NCI-H460 (cell line): ENCODE data around the gene CTSW. TPM values are rescaled to one million over a fixed set of nuclear protein-coding genes. Genes with fewer than 3 reads are reported as not detected.
"Not testable (repeated sequence)": the region's sequence is repeated elsewhere in the genome, so short reads cannot be mapped to it uniquely, and the experiment has no call there.

Experiments
- DNase-seq: peaks from one replicate; pipeline ENCODE4 v3.0.0-alpha.2; 2016; ENCODE audit warnings: low read depth; ENCODE audit errors: extremely low read depth
- polyA plus RNA-seq: library from polyadenylated mRNA; depleted of rRNA; stranded (reverse); fragments of >200 nt; gene quantifications from 2 replicates; pipeline ENCODE4 v1.2.3, GENCODE V29; 2014; cell fraction: nucleus; rRNA removed
- total RNA-seq: library from RNA; depleted of rRNA; stranded (reverse); fragments of >200 nt; shearing (Covaris generic); gene quantifications from 2 replicates; pipeline ENCODE4 v1.2.3, GENCODE V29; 2014; rRNA removed

CTSW gene, protein sequence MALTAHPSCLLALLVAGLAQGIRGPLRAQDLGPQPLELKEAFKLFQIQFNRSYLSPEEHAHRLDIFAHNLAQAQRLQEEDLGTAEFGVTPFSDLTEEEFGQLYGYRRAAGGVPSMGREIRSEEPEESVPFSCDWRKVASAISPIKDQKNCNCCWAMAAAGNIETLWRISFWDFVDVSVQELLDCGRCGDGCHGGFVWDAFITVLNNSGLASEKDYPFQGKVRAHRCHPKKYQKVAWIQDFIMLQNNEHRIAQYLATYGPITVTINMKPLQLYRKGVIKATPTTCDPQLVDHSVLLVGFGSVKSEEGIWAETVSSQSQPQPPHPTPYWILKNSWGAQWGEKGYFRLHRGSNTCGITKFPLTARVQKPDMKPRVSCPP
- total RNA-seq, result not detected in 2 replicates
- not detected in 2 replicates for polyA plus RNA-seq

DNA sequence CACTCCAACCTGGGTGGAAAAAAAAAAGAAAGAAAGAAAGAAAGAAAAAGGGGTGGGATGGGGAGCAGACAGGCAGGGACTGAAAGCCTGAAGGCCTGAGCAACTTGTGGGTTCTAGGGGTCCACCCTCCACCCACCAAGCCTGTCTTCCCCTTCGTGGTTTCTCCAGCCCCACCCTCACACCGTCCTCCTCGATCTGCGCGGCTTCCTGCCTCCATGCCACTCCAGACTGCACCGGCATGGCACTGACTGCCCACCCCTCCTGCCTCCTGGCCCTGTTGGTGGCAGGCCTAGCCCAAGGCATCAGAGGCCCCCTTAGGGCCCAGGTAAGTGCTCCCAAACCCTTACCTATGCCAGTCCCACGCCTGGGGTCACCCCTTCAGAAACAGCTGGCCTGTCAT, at the start of gene CTSW:
Gene CTSW (plus strand): TSS at position 221 of the 400 bp plus-strand sequence. CDS start 18 bp downstream, at position 239.
- no peak for DNase-seq

DNA sequence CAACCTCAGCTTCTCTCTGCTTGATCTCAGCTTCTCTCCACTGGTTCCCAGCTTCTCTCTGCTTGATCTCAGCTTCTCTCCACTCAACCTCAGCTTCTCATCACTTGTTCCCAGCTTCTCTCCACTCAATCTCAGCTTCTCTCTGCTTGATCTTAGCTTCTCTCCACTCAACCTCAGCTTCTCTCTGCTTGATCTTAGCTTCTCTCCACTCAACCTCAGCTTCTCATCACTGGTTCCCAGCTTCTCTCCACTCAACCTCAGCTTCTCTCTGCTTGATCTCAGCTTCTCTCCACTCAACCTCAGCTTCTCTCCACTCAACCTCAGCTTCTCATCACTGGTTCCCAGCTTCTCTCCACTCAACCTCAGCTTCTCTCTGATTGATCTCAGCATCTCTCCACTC, 47.4 kb upstream of the CTSW start:
- not testable (repeated sequence) for DNase-seq

GRCh38 chr11:65833297-65834030, 46.2 kb upstream of the CTSW start, which contains the start of gene SNX32:
Gene SNX32 (plus strand): TSS chr11:65833963. CDS start chr11:65834066, 103 bp downstream.
- no peak for DNase-seq

- DNase-seq, result no peak
Measured at GRCh38 chr11:65834202-65834601, 45.4 kb upstream of the CTSW start.

DNA sequence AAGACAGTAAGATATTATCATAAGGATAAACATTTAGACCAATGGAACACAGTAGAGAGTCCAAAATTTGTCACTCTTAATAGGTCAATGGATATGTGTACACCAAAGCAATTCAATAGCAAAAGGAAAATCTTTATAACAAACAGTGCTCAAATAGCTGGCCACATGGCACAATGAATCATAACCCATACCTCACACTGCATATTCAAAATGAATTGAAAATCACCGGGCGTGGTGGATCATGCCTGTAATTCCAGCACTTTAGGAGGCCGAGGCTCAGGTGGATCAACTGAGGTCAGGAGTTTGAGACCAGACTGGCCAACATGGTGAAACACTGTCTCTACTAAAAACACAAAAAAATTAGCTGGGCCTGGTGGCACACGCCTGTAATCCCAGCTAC, 37.5 kb upstream of the CTSW start:
- no peak for DNase-seq

DNA sequence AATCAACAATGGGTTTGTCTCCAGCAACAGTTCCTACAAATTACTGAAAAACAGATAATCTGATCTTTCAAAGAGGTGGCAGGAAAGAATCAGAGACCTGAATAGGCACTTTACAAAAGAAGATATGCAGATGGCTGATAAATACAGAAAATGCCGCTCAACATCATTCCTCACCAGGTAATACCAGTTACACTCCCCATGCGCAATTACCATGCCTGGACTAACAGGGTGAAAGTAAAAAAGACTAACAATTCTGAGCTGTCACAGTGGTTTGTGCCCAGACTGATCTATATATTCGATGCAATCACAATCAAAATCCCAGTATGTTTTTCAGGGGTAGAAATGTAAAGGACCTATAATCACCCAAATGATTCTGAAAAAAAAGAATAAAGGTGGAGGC, 35.8 kb upstream of the CTSW start:
- DNase-seq, result no peak

- no peak for DNase-seq
Measured at GRCh38 chr11:65844231-65844872, 35.3 kb upstream of the CTSW start.

DNA sequence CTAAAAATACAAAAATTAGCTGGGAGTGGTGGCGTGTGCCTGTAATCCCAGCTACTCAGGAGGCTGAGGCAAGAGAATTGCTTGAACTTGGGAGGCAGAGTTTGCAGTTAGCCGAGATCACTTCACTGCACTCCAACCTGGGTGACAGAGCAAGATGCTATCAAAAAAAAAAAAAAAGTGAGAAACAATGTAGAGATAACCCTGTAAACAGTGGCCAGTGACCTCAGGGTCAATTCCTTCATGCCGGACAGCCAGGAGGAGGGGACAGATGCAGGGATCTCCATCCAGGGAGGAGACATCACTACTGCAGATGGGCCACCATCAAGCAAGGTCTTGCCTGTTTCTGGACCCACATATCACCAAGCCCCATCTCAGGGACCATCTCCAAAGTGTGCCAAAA, 31.9 kb upstream of the CTSW start:
- no peak for DNase-seq

- not testable (repeated sequence) for DNase-seq
Measured at GRCh38 chr11:65848693-65849092, 30.9 kb upstream of the CTSW start.

- no peak for DNase-seq
Measured at GRCh38 chr11:65849366-65849765, 30.3 kb upstream of the CTSW start.

DNA sequence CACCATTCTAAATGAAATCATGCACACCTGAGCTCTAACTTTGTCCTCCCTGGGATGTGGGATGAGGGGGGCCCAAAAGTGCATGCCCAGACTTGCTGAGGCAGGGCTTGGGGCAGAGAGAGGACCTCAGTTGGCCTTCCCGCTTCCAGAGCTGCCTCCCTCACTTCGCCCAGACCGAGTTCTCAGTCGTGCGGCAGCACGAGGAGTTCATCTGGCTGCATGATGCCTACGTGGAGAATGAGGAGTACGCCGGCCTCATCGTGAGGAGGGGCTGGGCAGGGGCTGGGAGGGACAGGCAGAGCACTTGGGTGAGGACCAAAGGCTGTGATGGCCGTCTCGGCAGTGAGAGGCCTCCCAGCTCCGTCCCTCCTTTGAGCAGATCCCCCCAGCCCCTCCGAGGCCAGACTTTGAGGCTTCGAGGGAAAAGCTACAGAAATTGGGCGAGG, 29.8 kb upstream of the CTSW start:
- DNase-seq, result no peak

DNA sequence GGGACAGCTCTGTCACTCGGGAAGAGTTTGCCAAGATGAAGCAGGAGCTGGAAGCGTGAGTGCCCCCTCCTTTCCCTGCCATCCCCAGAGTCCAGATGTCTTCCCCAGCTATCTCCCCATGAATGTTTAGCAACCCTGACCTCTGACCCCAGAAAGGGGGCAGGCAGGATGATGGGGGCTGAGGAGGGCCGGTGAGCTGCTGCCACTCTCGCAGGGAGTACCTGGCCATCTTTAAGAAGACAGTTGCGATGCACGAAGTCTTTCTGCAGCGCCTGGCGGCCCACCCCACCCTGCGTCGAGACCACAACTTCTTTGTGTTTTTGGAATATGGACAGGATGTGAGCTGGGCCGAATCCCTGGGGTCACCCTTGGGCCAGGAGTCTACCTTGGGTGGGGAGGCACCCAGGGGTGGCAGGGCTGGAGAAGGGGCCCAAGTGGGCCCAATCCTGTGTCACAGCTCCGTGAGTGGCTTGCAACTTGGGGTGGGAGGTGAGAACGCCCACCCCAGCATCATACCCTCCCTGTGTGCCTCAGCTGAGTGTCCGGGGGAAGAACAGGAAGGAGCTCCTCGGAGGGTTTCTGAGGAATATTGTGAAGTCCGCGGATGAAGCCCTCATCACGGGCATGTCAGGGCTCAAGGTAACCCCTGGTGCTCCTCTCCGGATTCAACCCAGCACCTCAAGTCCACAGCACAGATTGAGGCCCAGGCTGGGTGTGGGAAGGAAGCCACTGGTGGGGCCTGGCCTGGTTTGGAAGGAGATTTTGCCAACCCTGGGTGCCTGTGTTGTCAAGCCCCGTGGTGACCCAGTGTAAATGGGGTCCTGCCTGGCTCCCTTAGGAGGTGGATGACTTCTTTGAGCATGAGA, 29.2 kb upstream of the CTSW start:
- no peak for DNase-seq

- DNase-seq, result no peak
Measured at GRCh38 chr11:65851083-65851579, 28.5 kb upstream of the CTSW start.

DNA sequence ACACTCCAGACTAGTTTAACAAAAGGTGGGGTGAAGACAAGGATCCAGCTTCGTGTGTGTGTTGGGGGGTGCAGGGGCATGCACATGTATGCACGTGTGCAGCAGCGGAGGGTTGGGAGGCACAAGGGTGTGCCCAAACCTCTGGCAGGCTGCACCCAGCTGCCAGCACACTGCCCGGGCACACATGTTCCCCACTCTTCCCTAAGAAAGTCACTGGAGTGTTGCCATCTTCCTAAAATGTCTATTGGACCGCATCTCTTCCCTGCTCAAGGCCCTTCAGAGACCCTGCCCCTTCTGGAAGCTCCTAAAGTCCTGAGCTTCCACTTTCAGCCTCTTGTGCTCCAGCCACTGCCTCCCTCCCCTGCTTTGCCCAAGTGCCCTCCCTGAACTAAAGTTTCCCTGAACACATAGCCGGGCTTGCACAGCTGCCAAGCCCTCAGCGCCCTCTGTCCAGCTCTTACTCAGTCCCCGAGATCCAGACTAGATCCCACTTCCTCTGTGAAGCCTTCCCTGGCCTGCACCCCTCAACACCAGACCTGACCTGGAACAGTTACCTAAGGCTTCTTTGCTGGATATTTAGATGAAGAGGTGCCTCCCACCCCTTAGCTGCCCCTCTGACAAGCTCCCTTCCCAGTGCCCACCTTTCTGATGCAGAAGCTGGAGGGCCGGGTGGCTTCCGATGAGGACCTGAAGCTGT, 27.7 kb upstream of the CTSW start:
- no peak for DNase-seq

DNA sequence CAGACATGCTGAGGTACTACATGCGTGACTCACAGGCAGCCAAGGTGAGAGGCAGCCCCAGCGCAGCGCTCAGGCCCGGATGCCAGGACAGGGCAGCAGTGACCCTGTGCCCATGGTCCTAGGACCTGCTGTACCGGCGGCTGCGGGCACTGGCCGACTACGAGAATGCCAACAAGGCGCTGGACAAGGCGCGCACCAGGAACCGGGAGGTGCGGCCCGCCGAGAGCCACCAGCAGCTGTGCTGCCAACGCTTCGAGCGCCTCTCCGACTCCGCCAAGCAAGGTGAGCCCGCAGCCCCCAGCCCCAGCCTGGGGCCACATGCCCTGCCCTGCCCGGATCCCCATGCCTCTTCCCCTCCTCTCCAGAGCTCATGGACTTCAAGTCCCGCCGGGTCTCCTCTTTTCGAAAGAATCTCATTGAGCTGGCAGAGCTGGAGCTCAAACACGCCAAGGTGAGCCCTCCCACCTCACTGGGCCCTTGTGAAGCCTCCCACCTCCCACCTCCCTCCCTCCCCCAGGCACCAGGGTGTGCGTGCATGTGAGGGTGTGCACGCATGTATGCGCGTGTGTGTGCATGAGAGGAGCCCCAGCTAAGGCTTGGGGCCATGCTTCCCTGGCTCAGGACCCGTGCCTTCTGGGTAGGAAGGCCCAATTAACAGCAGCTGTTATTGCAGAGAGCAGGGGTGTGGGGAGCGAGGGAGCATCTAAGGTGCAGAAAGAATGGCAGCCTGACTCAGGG, 27.0 kb upstream of the CTSW start:
- no peak for DNase-seq

DNA sequence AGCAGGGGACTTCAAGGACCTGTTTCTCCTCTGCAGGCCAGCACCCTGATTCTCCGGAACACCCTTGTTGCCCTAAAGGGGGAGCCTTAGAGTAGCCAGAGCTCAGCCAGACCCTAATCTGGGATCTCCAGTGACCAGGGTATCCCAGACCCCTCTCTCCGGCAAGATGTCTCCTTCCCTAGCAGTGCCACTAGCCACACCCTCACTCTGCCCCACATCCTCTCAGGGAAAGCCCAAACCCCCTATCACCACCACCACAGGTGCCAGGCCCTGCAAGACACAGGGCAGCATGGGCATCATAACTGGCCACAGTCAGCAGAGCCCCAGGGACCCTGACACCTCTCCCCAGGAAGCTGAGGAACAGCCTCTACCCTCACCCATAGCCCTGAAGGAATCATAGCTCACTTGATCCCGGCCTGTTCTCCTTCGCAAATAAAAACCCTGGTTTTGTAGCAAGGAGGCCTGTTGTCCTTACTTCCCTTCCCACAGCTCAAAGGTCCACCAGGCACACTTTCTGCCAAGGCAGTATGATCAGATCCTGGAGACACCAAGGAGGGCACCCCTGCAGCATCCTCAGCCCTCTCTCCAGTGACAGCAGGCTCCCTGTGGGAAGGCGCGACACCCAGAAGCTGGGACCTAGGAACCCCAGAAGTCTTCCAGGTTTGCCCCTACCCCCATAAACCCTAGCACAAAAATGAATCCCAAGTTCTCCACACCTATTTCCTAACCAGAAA, 26.2 kb upstream of the CTSW start:
- DNase-seq, result no peak

DNA sequence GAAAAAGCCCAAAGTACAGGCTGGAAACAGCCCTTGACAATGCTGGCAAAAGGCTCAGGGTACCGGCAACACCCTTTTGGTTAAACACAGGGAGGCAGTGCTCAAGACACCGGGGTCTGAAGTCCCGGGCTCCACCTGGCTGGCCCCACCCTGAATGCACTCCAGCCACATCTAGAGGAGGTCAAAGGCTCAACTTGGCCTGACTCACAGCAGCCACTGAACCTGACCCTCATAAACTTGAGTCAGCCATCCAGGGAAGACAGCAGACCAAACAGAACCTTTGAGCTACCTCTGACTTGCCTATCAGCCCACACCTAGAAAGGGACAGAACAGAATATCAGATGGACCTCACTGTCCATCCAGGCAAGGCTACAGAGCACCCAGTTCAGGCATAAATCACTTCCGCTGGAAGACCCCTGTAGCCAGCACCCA, 25.5 kb upstream of the CTSW start:
- no peak for DNase-seq
